SK-N-SH treated with all-trans-retinoic acid at 6 μM for 48 hours (cell line): Measurements from ENCODE around the gene VAMP1.

Source experiments
- ATAC-seq: fragments of 200-7000 bp; cut with Tn5 transposase; 3 replicates; pipeline ENCODE4 v1.9.1; 2020; ENCODE audit warnings: mild to moderate bottlenecking, moderate library complexity
- ARNTL ChIP-seq: fragments of 450-650 bp; formaldehyde crosslinking; IDR thresholded peaks from 2 replicates; pipeline ENCODE4 v1.5.0; 2020; ENCODE audit warnings: low read depth, mild to moderate bottlenecking, moderate library complexity, borderline replicate concordance
- BACH2 ChIP-seq: fragments of 250-450 bp; sonication (Bioruptor Pico); IDR thresholded peaks from 2 replicates; pipeline ENCODE4 v1.9.0; 2021; ENCODE audit warnings: mild to moderate bottlenecking, borderline replicate concordance
- CSDC2 ChIP-seq: fragments of 250-450 bp; sonication (Bioruptor Pico); IDR thresholded peaks from 2 replicates; pipeline ENCODE4 v1.5.0; 2020; ENCODE audit warnings: mild to moderate bottlenecking, moderate library complexity
- ESRRG ChIP-seq: fragments of 250-450 bp; sonication (Bioruptor Pico); IDR thresholded peaks from 2 replicates; pipeline ENCODE4 v1.6.1; 2021; ENCODE audit warnings: mild to moderate bottlenecking
- GLIS3 ChIP-seq: fragments of 250-450 bp; sonication (Bioruptor Pico); IDR thresholded peaks from 2 replicates; pipeline ENCODE4 v1.5.0; 2020; ENCODE audit warnings: mild to moderate bottlenecking, moderate library complexity
- OSR1 ChIP-seq: fragments of 250-450 bp; sonication (Bioruptor Pico); IDR thresholded peaks from 2 replicates; pipeline ENCODE4 v1.8.0; 2022; ENCODE audit warnings: moderate library complexity, mild to moderate bottlenecking, inconsistent platforms
- PPARA ChIP-seq: fragments of 250-450 bp; sonication (Bioruptor Pico); IDR thresholded peaks from 2 replicates; pipeline ENCODE4 v1.5.0; 2020; ENCODE audit warnings: mild to moderate bottlenecking, borderline replicate concordance
- RARB ChIP-seq: fragments of 250-450 bp; sonication (Bioruptor Pico); IDR thresholded peaks from 2 replicates; pipeline ENCODE4 v1.8.0; 2021; ENCODE audit warnings: mild to moderate bottlenecking, moderate library complexity
- SNAI2 ChIP-seq: fragments of 250-450 bp; sonication (Bioruptor Pico); IDR thresholded peaks from 2 replicates; pipeline ENCODE4 v1.5.0; 2020; ENCODE audit warnings: mild to moderate bottlenecking, moderate library complexity
- TCF4 ChIP-seq: fragments of 250-450 bp; sonication (Bioruptor Pico); IDR thresholded peaks from 2 replicates; pipeline ENCODE4 v1.8.0; 2021; ENCODE audit warnings: mild to moderate bottlenecking, moderate library complexity, borderline replicate concordance
- TOX ChIP-seq: fragments of 250-450 bp; sonication (Bioruptor Pico); IDR thresholded peaks from 2 replicates; pipeline ENCODE4 v1.8.0; 2021; ENCODE audit warnings: mild to moderate bottlenecking, moderate library complexity, borderline replicate concordance
- ZC3H10 ChIP-seq: fragments of 250-450 bp; sonication (Bioruptor Pico); IDR thresholded peaks from 2 replicates; pipeline ENCODE4 v1.5.1; 2021; ENCODE audit warnings: mild to moderate bottlenecking, moderate library complexity
- ZFP3 ChIP-seq: fragments of 250-450 bp; sonication (Bioruptor Pico); IDR thresholded peaks from 2 replicates; pipeline ENCODE4 v1.5.0; 2020; ENCODE audit warnings: mild to moderate bottlenecking, moderate library complexity
- ZNF565 ChIP-seq: fragments of 450-650 bp; formaldehyde crosslinking; conservative IDR thresholded peaks from 2 replicates; pipeline ENCODE4 v1.5.0; 2020; ENCODE audit warnings: low read depth, mild to moderate bottlenecking, moderate library complexity
- ZNF70 ChIP-seq: fragments of 450-650 bp; formaldehyde crosslinking; IDR thresholded peaks from 2 replicates; pipeline ENCODE4 v1.5.0; 2020; ENCODE audit warnings: mild to moderate bottlenecking, moderate library complexity
- ZNF8 ChIP-seq: fragments of 450-650 bp; formaldehyde crosslinking; IDR thresholded peaks from 2 replicates; pipeline ENCODE4 v1.5.0; 2020; ENCODE audit warnings: mild to moderate bottlenecking, moderate library complexity
- TF ChIP-seq, protein P1 (sequence below): fragments of 250-450 bp; sonication (Bioruptor Pico); IDR thresholded peaks from 2 replicates; pipeline ENCODE4 v1.5.1; 2021; ENCODE audit warnings: mild to moderate bottlenecking, moderate library complexity
- TF ChIP-seq, protein P2 (sequence below): fragments of 250-450 bp; sonication (Bioruptor Pico); IDR thresholded peaks from 2 replicates; pipeline ENCODE4 v1.8.0; 2021; ENCODE audit warnings: low read depth, mild to moderate bottlenecking, moderate library complexity, borderline replicate concordance
- TF ChIP-seq, protein P3 (sequence below): fragments of 250-450 bp; sonication (Bioruptor Pico); IDR thresholded peaks from 2 replicates; pipeline ENCODE4 v1.5.0; 2020; ENCODE audit warnings: mild to moderate bottlenecking, moderate library complexity
- TF ChIP-seq, protein P4 (sequence below): fragments of 250-450 bp; sonication (Bioruptor Pico); IDR thresholded peaks from 2 replicates; pipeline ENCODE4 v1.8.0; 2020; ENCODE audit warnings: mild to moderate bottlenecking, moderate library complexity, borderline replicate concordance
- TF ChIP-seq, protein P5 (sequence below): fragments of 250-450 bp; sonication (Bioruptor Pico); IDR thresholded peaks from 2 replicates; pipeline ENCODE4 v1.5.1; 2020; ENCODE audit warnings: low read depth, mild to moderate bottlenecking, moderate library complexity

Gene VAMP1

DNA sequence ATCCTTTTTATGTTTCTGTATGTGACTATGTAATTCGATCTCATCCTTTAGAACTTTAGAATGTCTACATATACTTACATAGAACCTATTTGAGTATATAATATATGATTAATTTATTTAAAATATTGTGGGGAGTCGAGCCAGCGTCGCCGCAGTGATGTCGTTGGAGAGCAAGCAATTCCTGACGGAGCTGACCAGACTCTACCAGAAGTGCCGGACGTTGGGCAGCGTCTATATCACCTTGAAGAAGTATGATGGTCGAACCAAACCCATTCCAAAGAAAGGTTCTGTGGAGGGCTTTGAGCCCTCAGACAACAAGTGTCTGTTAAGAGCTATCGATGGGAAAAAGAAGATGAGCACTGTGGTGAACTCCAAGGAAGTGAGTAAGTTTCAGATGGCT, 32.1 kb downstream of the VAMP1 start:
- no peak for ATAC-seq
- TF ChIP-seq ESRRG (CRISPR knock-in tag) (no peak), ZFP3 (CRISPR knock-in tag) (no peak), SNAI2 (CRISPR knock-in tag) (no peak), RARB (CRISPR knock-in tag) (no peak), ZNF8 (CRISPR knock-in tag) (no peak), CSDC2 (CRISPR knock-in tag) (no peak), GLIS3 (no peak), ZC3H10 (CRISPR knock-in tag) (no peak), OSR1 (no peak), BACH2 (no peak), ARNTL (CRISPR knock-in tag) (no peak), TOX (CRISPR knock-in tag) (no peak)
- TF ChIP-seq, protein P1, sequence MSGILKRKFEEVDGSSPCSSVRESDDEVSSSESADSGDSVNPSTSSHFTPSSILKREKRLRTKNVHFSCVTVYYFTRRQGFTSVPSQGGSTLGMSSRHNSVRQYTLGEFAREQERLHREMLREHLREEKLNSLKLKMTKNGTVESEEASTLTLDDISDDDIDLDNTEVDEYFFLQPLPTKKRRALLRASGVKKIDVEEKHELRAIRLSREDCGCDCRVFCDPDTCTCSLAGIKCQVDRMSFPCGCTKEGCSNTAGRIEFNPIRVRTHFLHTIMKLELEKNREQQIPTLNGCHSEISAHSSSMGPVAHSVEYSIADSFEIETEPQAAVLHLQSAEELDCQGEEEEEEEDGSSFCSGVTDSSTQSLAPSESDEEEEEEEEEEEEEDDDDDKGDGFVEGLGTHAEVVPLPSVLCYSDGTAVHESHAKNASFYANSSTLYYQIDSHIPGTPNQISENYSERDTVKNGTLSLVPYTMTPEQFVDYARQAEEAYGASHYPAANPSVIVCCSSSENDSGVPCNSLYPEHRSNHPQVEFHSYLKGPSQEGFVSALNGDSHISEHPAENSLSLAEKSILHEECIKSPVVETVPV = no peak
- TF ChIP-seq, protein P2, sequence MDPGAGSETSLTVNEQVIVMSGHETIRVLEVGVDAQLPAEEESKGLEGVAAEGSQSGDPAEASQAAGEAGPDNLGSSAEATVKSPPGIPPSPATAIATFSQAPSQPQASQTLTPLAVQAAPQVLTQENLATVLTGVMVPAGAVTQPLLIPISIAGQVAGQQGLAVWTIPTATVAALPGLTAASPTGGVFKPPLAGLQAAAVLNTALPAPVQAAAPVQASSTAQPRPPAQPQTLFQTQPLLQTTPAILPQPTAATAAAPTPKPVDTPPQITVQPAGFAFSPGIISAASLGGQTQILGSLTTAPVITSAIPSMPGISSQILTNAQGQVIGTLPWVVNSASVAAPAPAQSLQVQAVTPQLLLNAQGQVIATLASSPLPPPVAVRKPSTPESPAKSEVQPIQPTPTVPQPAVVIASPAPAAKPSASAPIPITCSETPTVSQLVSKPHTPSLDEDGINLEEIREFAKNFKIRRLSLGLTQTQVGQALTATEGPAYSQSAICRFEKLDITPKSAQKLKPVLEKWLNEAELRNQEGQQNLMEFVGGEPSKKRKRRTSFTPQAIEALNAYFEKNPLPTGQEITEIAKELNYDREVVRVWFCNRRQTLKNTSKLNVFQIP (CRISPR knock-in tag) = no peak

DNA sequence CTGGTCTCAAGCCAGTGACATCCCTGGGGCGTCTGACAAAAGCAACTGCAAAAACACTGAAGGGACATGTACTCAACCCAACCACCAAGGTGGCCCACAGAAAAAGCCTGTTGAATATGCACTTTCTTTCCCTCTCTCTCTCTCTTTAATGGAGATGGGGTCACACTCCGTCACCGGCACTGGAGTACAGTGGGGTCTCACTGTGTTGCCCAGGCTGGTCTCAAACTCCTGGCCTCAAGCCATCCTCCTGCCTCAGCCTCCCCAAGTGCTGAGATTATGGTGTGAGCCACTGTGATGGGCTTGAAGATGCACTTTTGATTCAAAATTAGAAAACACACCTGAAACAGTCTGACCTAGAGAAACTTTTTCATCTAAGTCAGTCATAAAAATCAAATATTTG, 32.9 kb downstream of the VAMP1 start:
- no peak for ATAC-seq
- TF ChIP-seq, protein P3, sequence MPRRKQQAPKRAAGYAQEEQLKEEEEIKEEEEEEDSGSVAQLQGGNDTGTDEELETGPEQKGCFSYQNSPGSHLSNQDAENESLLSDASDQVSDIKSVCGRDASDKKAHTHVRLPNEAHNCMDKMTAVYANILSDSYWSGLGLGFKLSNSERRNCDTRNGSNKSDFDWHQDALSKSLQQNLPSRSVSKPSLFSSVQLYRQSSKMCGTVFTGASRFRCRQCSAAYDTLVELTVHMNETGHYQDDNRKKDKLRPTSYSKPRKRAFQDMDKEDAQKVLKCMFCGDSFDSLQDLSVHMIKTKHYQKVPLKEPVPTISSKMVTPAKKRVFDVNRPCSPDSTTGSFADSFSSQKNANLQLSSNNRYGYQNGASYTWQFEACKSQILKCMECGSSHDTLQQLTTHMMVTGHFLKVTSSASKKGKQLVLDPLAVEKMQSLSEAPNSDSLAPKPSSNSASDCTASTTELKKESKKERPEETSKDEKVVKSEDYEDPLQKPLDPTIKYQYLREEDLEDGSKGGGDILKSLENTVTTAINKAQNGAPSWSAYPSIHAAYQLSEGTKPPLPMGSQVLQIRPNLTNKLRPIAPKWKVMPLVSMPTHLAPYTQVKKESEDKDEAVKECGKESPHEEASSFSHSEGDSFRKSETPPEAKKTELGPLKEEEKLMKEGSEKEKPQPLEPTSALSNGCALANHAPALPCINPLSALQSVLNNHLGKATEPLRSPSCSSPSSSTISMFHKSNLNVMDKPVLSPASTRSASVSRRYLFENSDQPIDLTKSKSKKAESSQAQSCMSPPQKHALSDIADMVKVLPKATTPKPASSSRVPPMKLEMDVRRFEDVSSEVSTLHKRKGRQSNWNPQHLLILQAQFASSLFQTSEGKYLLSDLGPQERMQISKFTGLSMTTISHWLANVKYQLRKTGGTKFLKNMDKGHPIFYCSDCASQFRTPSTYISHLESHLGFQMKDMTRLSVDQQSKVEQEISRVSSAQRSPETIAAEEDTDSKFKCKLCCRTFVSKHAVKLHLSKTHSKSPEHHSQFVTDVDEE (CRISPR knock-in tag) = no peak
- TF ChIP-seq OSR1 (no peak), TOX (CRISPR knock-in tag) (no peak), ZNF8 (CRISPR knock-in tag) (no peak), GLIS3 (no peak), SNAI2 (CRISPR knock-in tag) (no peak), TCF4 (CRISPR knock-in tag) (no peak), ZNF565 (CRISPR knock-in tag) (no peak), ZFP3 (CRISPR knock-in tag) (no peak), ARNTL (CRISPR knock-in tag) (no peak), ZNF70 (no peak), PPARA (no peak), ESRRG (CRISPR knock-in tag) (no peak), BACH2 (no peak), RARB (CRISPR knock-in tag) (no peak), ZC3H10 (CRISPR knock-in tag) (no peak)
- TF ChIP-seq, protein P1 = no peak
- TF ChIP-seq, protein P2 (CRISPR knock-in tag) = no peak
- TF ChIP-seq, protein P4, sequence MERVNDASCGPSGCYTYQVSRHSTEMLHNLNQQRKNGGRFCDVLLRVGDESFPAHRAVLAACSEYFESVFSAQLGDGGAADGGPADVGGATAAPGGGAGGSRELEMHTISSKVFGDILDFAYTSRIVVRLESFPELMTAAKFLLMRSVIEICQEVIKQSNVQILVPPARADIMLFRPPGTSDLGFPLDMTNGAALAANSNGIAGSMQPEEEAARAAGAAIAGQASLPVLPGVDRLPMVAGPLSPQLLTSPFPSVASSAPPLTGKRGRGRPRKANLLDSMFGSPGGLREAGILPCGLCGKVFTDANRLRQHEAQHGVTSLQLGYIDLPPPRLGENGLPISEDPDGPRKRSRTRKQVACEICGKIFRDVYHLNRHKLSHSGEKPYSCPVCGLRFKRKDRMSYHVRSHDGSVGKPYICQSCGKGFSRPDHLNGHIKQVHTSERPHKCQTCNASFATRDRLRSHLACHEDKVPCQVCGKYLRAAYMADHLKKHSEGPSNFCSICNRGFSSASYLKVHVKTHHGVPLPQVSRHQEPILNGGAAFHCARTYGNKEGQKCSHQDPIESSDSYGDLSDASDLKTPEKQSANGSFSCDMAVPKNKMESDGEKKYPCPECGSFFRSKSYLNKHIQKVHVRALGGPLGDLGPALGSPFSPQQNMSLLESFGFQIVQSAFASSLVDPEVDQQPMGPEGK = no peak
- TF ChIP-seq, protein P5, sequence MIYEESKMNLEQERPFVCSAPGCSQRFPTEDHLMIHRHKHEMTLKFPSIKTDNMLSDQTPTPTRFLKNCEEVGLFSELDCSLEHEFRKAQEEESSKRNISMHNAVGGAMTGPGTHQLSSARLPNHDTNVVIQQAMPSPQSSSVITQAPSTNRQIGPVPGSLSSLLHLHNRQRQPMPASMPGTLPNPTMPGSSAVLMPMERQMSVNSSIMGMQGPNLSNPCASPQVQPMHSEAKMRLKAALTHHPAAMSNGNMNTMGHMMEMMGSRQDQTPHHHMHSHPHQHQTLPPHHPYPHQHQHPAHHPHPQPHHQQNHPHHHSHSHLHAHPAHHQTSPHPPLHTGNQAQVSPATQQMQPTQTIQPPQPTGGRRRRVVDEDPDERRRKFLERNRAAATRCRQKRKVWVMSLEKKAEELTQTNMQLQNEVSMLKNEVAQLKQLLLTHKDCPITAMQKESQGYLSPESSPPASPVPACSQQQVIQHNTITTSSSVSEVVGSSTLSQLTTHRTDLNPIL (CRISPR knock-in tag) = no peak
